Smooth muscle cell (in vitro differentiated cells): ENCODE data around the gene MKS1. TPM values are rescaled to one million over a fixed set of nuclear protein-coding genes. Genes with fewer than 3 reads are reported as not detected.

ENCODE experiments used
- DNase-seq: peaks from one replicate; lab custom pipeline; 2025; ENCODE audit not compliant: unreplicated experiment; lab: John Stamatoyannopoulos, UW
- H2AFZ ChIP-seq: fragments of 200-600 bp; sonication (generic); 2 replicates; pipeline ENCODE4 v1.6.0; 2016; ENCODE audit warnings: antibody characterized with exemption, low read depth, mild to moderate bottlenecking
- H3F3A ChIP-seq: fragments of 200-600 bp; sonication (generic); 2 replicates; pipeline ENCODE4 v1.6.0; 2017; ENCODE audit warnings: antibody characterized with exemption, low read depth
- H3K27ac ChIP-seq: fragments of 200-600 bp; sonication (generic); 2 replicates; pipeline ENCODE4 v1.5.1; 2016; ENCODE audit warnings: low read depth, mild to moderate bottlenecking
- H3K27me3 ChIP-seq: fragments of 200-600 bp; sonication (generic); 2 replicates; pipeline ENCODE4 v1.6.1; 2016; ENCODE audit warnings: low read depth, mild to moderate bottlenecking
- H3K36me3 ChIP-seq: fragments of 200-600 bp; sonication (generic); 2 replicates; pipeline ENCODE4 v1.5.1; 2016; ENCODE audit warnings: low read depth
- H3K4me1 ChIP-seq: fragments of 200-600 bp; sonication (generic); 2 replicates; pipeline ENCODE4 v1.5.1; 2016; ENCODE audit warnings: low read depth
- H3K4me2 ChIP-seq: fragments of 200-600 bp; sonication (generic); 2 replicates; pipeline ENCODE4 v1.6.0; 2016; ENCODE audit warnings: mild to moderate bottlenecking
- H3K4me3 ChIP-seq: fragments of 200-600 bp; sonication (generic); 2 replicates; pipeline ENCODE4 v1.5.1; 2016; ENCODE audit warnings: mild to moderate bottlenecking
- H3K79me2 ChIP-seq: fragments of 200-600 bp; sonication (generic); 2 replicates; pipeline ENCODE4 v1.6.0; 2016; ENCODE audit warnings: low read depth, mild to moderate bottlenecking
- H3K9ac ChIP-seq: fragments of 200-600 bp; sonication (generic); 2 replicates; pipeline ENCODE4 v1.6.0; 2016; ENCODE audit warnings: low read depth
- H3K9me3 ChIP-seq: fragments of 200-600 bp; sonication (generic); replicated peaks from 2 replicates; pipeline ENCODE4 v1.5.1; 2016; ENCODE audit warnings: low read depth
- H4K20me1 ChIP-seq: fragments of 200-600 bp; sonication (generic); 2 replicates; pipeline ENCODE4 v1.6.0; 2016; ENCODE audit warnings: low read depth
- WGBS: methylation state at CpG from one replicate; pipeline ENCODE4 v1.1.7; 2016; ENCODE audit warnings: low lambda C conversion rate; 5-methylcytosine and 5-hydroxymethylcytosine counted together
- polyA plus RNA-seq: library from polyadenylated mRNA; unstranded; fragments of >200 nt; fragmentation: Nextera tagmentation; extraction: Ambion mirVana; gene quantifications from 2 replicates; pipeline ENCODE4 v1.2.1, GENCODE V29; 2016
- total RNA-seq: library from RNA; depleted of rRNA; stranded (reverse); fragments of >200 nt; gene quantifications from 2 replicates; pipeline ENCODE4 v1.2.3, GENCODE V29; 2014
- TF ChIP-seq, protein P1 (sequence below): fragments of 200-600 bp; sonication (generic); IDR thresholded peaks from 2 replicates; pipeline ENCODE4 v1.5.1; 2017; ENCODE audit warnings: borderline replicate concordance, mild to moderate bottlenecking, antibody characterized with exemption; ENCODE audit not compliant: insufficient read depth, poor library complexity, severe bottlenecking

Gene MKS1
- total and polyA plus RNA-seq, 2 experiments from 2014 or later: 15.6 to 22.8 TPM

GRCh38 chr17:58246104-58246740, 27.2 kb upstream of the MKS1 start:
- Histone ChIP-seq H4K20me1 (no peaks in the 10 kb centered on the region), H3K27me3 (peaks cover 44% of the 10 kb centered on the region), H2AFZ (no peak overlapping the region), H3K4me2 (peak overlapping the region; percentile 45), H3K4me1 (peaks cover 5% of the 10 kb centered on the region), H3K79me2 (no peaks in the 10 kb centered on the region), H3K27ac (no peak overlapping the region), H3K4me3 (no peak overlapping the region), H3K36me3 (no peaks in the 10 kb centered on the region), H3F3A (no peaks in the 10 kb centered on the region), H3K9ac (no peak overlapping the region), H3K9me3 (no peaks in the 10 kb centered on the region)
- TF ChIP-seq, protein P1, sequence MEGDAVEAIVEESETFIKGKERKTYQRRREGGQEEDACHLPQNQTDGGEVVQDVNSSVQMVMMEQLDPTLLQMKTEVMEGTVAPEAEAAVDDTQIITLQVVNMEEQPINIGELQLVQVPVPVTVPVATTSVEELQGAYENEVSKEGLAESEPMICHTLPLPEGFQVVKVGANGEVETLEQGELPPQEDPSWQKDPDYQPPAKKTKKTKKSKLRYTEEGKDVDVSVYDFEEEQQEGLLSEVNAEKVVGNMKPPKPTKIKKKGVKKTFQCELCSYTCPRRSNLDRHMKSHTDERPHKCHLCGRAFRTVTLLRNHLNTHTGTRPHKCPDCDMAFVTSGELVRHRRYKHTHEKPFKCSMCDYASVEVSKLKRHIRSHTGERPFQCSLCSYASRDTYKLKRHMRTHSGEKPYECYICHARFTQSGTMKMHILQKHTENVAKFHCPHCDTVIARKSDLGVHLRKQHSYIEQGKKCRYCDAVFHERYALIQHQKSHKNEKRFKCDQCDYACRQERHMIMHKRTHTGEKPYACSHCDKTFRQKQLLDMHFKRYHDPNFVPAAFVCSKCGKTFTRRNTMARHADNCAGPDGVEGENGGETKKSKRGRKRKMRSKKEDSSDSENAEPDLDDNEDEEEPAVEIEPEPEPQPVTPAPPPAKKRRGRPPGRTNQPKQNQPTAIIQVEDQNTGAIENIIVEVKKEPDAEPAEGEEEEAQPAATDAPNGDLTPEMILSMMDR: no peak
- WGBS: 84% methylated on average over 13 of the region's 13 CpGs
- DNase-seq: no peak

- TF ChIP-seq, protein P1: no peak
- no peaks in the 10 kb centered on the region for H3K9me3 ChIP-seq
- DNase-seq: no peak
- H3K9ac ChIP-seq: no peak overlapping the region
- no peak overlapping the region for H3K27ac ChIP-seq
- no peaks in the 10 kb centered on the region for H3K79me2 ChIP-seq
- no peaks in the 10 kb centered on the region for H3F3A ChIP-seq
- 69% methylated on average over 10 of the region's 10 CpGs for WGBS
- no peak overlapping the region for H2AFZ ChIP-seq
- peaks cover 41% of the 10 kb centered on the region for H3K27me3 ChIP-seq
- peak overlapping the region; percentile 45 for H3K4me2 ChIP-seq
- no peak overlapping the region for H3K4me3 ChIP-seq
- H4K20me1 ChIP-seq: no peaks in the 10 kb centered on the region
- H3K4me1 ChIP-seq: peaks cover 5% of the 10 kb centered on the region
- H3K36me3 ChIP-seq: no peaks in the 10 kb centered on the region
Observed at GRCh38 chr17:58245428-58246103, 26.5 kb upstream of the MKS1 start.

GRCh38 chr17:58244963-58245362, 25.9 kb upstream of the MKS1 start:
- TF ChIP-seq, protein P1: no peak
- Histone ChIP-seq H3K79me2 (no peaks in the 10 kb centered on the region), H3K4me1 (peaks cover 5% of the 10 kb centered on the region), H3F3A (no peaks in the 10 kb centered on the region), H3K4me2 (peak overlapping the region; percentile 45), H4K20me1 (no peaks in the 10 kb centered on the region), H3K27ac (no peak overlapping the region), H3K4me3 (no peak overlapping the region), H3K9ac (no peak overlapping the region), H2AFZ (no peak overlapping the region), H3K9me3 (no peaks in the 10 kb centered on the region), H3K27me3 (peaks cover 41% of the 10 kb centered on the region), H3K36me3 (no peaks in the 10 kb centered on the region)
- no peak for DNase-seq
- WGBS: 38% methylated on average over 6 of the region's 6 CpGs
